ENCODE results near the gene CCER1. TPM values are rescaled to one million over a fixed set of nuclear protein-coding genes. Genes with fewer than 3 reads are reported as not detected.

The CCER1 gene
- total and polyA plus RNA-seq, 12 donors, result not detected

DNA sequence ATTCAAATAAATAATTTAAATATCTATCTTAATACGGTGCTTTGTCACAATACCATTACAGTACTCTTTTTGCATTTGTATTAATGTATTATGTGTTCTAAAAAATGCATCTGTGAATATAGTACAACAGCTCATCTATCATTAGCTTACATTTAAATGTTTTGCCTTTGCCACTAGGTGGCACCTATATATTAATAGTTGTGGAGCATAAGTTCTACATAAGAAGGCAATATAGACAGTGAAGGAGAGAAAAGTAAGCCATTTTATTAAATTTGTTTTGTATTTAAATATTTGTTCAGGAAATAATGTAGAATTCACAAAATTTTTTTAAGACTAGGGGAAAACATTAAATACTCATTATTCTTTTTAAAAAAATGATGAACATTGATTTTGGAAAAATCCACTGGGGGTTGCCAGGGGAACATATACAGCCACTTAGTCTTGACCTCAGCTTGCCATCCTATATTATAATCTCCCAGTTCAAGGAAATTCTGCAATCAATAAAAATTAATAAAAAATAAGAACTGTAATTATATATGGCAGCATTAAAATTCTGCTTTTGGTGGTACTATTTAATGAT, 9.8 kb downstream of the CCER1 start:
- intact Hi-C loops (cut with DNase I), result no loop called here
- no peaks in the 10 kb centered on the region for H3K36me3 ChIP-seq (replicated peaks in 1 of 2)
- no peak for TF ChIP-seq POLR2A (IDR thresholded peaks at IDR 0.05)
- TF ChIP-seq, protein P1, sequence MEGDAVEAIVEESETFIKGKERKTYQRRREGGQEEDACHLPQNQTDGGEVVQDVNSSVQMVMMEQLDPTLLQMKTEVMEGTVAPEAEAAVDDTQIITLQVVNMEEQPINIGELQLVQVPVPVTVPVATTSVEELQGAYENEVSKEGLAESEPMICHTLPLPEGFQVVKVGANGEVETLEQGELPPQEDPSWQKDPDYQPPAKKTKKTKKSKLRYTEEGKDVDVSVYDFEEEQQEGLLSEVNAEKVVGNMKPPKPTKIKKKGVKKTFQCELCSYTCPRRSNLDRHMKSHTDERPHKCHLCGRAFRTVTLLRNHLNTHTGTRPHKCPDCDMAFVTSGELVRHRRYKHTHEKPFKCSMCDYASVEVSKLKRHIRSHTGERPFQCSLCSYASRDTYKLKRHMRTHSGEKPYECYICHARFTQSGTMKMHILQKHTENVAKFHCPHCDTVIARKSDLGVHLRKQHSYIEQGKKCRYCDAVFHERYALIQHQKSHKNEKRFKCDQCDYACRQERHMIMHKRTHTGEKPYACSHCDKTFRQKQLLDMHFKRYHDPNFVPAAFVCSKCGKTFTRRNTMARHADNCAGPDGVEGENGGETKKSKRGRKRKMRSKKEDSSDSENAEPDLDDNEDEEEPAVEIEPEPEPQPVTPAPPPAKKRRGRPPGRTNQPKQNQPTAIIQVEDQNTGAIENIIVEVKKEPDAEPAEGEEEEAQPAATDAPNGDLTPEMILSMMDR (IDR thresholded peaks at IDR 0.05), result peak in 5 of 6 experiments; percentile 20 to 46 (median 40)
- no peaks in the 10 kb centered on the region for H3K4me1 ChIP-seq (replicated peaks in 1 of 2)
- no peak for DNase-seq
- no peaks in the 10 kb centered on the region for H3K27me3 ChIP-seq
- no peak overlapping the region for H3K27ac ChIP-seq
- 45 to 48% (median 47%) methylated on average over 1 of the region's 1 CpG for WGBS, 4 donors
- H3K4me3 ChIP-seq, result no peak overlapping the region
- no peaks in the 10 kb centered on the region for H3K9me3 ChIP-seq (replicated peaks in 1 of 3)

DNA sequence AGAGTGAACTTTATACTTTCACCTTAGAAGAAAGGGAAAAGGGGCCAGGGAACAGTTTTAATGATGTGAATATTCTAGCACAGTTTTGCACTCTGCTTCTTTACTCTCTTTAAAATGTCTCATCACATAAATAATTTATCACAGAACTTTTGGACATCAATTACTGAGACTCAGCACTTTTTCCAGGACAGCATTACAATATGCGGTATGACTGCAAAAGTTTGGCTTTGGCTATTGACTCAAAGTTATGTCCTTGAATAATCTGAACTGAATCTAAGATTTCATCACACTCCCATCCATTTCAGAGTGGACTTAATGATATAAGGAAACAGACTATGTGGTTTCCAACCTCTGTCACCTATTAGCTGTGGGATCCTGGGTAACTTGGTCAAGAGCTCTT, 11.7 kb downstream of the CCER1 start:
- H3K4me1 ChIP-seq (replicated peaks in 1 of 2), result no peaks in the 10 kb centered on the region
- no peaks in the 10 kb centered on the region for H3K27me3 ChIP-seq
- intact Hi-C loops (cut with DNase I), result no loop called here
- H3K36me3 ChIP-seq (replicated peaks in 1 of 2), result no peaks in the 10 kb centered on the region
- DNase-seq, result no peak
- no peak overlapping the region for H3K4me3 ChIP-seq
- no peak for TF ChIP-seq POLR2A (IDR thresholded peaks at IDR 0.05)
- TF ChIP-seq, protein P1 (IDR thresholded peaks at IDR 0.05), result no peak
- no peak overlapping the region for H3K27ac ChIP-seq
- no peaks in the 10 kb centered on the region for H3K9me3 ChIP-seq (replicated peaks in 1 of 3)
- 40 to 63% (median 47%) methylated on average over 1 of the region's 1 CpG for WGBS, 4 donors

DNA sequence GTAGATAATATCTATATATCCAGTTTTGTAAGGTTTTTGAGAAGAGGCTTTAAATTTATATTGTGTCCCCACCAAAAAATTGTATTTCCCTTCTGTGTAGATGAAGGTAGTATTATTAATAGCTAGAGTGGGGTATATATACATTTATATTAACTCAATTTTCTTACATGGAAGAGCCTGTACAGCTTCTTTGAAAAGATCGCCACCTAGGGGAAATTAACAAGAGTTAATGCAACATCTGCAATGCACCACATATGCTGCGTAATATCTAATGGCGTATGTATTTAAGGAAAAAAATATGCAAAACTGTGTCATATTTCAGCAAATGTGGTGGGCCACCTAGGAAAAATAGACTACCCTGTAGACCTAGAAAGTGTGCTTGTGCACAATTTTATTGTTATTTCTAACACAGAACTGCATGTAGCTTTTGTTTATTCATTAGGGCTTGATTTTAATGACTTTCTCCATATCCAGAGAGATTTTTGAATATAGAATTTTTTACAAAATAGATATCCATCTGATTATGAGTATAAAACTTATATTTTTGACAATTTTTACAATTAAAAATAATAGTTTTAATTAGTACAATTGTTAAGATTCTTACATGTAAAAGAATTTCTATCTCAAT, 14.0 kb downstream of the CCER1 start:
- H3K27me3 ChIP-seq, result no peaks in the 10 kb centered on the region

DNA sequence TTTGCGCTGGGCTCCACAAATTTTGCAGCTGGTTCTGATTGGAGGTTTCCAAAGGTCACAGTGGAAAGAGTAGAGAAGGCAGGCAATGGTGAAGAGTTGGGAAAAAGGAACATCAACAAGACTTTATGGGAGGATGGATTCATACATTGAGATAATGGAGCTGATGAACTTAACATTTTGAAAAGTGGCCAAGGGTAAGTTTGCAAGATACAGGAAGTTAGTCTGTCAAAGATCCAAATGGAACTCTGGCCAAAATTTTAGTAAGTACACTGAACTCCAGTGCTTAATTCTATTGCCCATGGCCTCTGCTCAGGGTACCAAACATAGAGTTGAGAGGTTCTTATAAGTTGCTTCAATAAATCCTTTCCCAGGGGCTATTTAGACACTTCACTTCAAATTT, 15.6 kb downstream of the CCER1 start:
- DNase-seq, result no peak
- intact Hi-C loops (cut with DNase I), result no loop called here
- Histone ChIP-seq H3K27me3 (no peaks in the 10 kb centered on the region), H3K4me3 (no peak overlapping the region), H3K36me3 (replicated peaks in 1 of 2) (no peaks in the 10 kb centered on the region), H3K9me3 (replicated peaks in 1 of 3) (no peaks in the 10 kb centered on the region), H3K4me1 (replicated peaks in 1 of 2) (no peaks in the 10 kb centered on the region), H3K27ac (no peak overlapping the region)
- 52 to 86% (median 76%) methylated on average over 1 of the region's 1 CpG for WGBS, 4 donors
- TF ChIP-seq, protein P1 (IDR thresholded peaks at IDR 0.05), result no peak
- TF ChIP-seq POLR2A (IDR thresholded peaks at IDR 0.05), result no peak

More for the DNA sequence above, 14.0 kb downstream of the CCER1 start:
- no peaks in the 10 kb centered on the region for H3K9me3 ChIP-seq (replicated peaks in 1 of 3)
- intact Hi-C loops (cut with DNase I), result no loop called here
- H3K4me3 ChIP-seq, result no peak overlapping the region
- TF ChIP-seq, protein P1 (IDR thresholded peaks at IDR 0.05), result peak; percentile 27 to 68 (median 40)
- no peak for TF ChIP-seq POLR2A (IDR thresholded peaks at IDR 0.05)
- H3K36me3 ChIP-seq (replicated peaks in 1 of 2), result no peaks in the 10 kb centered on the region
- 41 to 55% (median 44%) methylated on average over 3 of the region's 3 CpGs for WGBS, 4 donors
- no peaks in the 10 kb centered on the region for H3K4me1 ChIP-seq (replicated peaks in 1 of 2)
- DNase-seq, result no peak
- H3K27ac ChIP-seq, result no peak overlapping the region

All from adrenal gland (tissue), 12 donors.